SK-N-MC (cell line): ENCODE results near the gene ECPAS.
"Not testable (repeated sequence)": the region's sequence is repeated elsewhere in the genome, so short reads cannot be mapped to it uniquely, and the experiment has no call there.

Source experiments
- DNase-seq: peaks from one replicate; pipeline ENCODE4 v3.0.0-alpha.2; 2011; ENCODE audit warnings: low read depth, low spot score
- H3K27ac ChIP-seq: fragments of 200-600 bp; sonication (generic); 2 replicates; pipeline ENCODE4 v1.5.1; 2016; ENCODE audit warnings: mixed run types
- H3K36me3 ChIP-seq: fragments of 200-600 bp; sonication (generic); 2 replicates; pipeline ENCODE4 v1.6.1; 2017; ENCODE audit warnings: antibody characterized with exemption, low read length, mixed read lengths; ENCODE audit not compliant: insufficient read depth
- H3K4me3 ChIP-seq: fragments of 200-600 bp; sonication (generic); 2 replicates; pipeline ENCODE4 v1.5.1; 2016
- H3K9ac ChIP-seq: fragments of 200-600 bp; sonication (generic); 2 replicates; pipeline ENCODE4 v1.8.0; 2017; ENCODE audit warnings: mixed run types, mixed read lengths; ENCODE audit not compliant: insufficient read length
- H3K9me3 ChIP-seq: fragments of 200-600 bp; sonication (generic); 2 replicates; pipeline ENCODE4 v1.6.1; 2017; ENCODE audit warnings: low read depth, mild to moderate bottlenecking, antibody characterized with exemption, low read length, moderate library complexity, mixed read lengths
- EZH2 ChIP-seq: fragments of 200-600 bp; sonication (generic); IDR thresholded peaks from one replicate; pipeline ENCODE4 v1.6.1; 2017; ENCODE audit warnings: antibody characterized with exemption
- FOXP2 ChIP-seq: optimal IDR thresholded peaks from 2 replicates; pipeline ENCODE3; 2011; ENCODE audit warnings: mild to moderate bottlenecking, moderate library complexity; ENCODE audit not compliant: insufficient read depth; ENCODE audit errors: extremely low read length, control extremely low read depth
- POLR2AphosphoS5 ChIP-seq: IDR thresholded peaks from 2 replicates; pipeline ENCODE4 v1.6.1; 2012; ENCODE audit warnings: mild to moderate bottlenecking, low read depth, low read length, borderline replicate concordance

ECPAS gene

DNA sequence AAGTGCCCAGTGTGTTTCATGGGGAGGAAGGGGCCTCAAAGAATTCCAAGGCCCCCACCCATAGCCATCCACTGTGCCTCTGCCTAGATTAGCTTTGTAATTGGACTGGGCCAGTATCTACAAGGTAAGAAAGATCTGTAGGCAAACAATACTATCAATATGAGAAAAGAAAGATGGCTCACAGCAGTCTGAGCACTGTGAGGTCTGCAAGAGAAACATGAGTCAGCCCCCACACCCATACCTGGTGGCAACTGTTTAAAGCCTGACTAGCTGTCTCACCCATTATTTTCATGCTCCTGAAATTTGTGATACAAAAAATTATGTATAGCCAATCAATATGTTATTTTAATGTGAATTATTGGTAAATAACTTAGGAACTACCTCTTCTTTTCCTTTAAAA is 30.8 kb upstream of the ECPAS start:
- H3K9ac ChIP-seq: no peak overlapping the region

DNA sequence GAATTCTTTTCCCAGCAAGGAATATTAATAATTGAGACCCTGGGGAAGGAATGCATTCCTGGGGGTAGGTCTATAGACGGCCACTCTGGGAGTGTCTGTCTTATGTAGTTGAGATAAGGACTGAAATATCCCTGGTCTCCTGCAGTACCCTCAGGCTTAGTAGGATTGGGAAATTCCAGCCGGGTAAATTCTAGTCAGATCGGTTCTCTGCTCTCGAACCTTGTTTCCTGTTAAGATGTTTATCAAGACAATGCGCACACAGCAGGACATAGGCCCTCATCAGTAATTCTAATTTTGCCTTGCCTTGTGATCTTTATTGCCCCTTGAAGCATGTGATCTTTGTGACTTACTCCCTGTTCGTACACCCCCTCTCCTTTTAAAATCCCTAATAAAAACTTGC is 27.4 kb upstream of the ECPAS start:
- not testable (repeated sequence) for H3K9ac ChIP-seq, H3K36me3 ChIP-seq, H3K27ac ChIP-seq, H3K4me3 ChIP-seq, H3K9me3 ChIP-seq
- DNase-seq: peak; percentile 79

More for the DNA sequence above, 30.8 kb upstream of the ECPAS start:
- Histone ChIP-seq H3K9me3 (no peaks in the 10 kb centered on the region), H3K36me3 (no peaks in the 10 kb centered on the region), H3K4me3 (no peak overlapping the region), H3K27ac (no peak overlapping the region)
- no peak for DNase-seq
- TF ChIP-seq EZH2: no peak
- no peak for TF ChIP-seq POLR2AphosphoS5
- TF ChIP-seq FOXP2: no peak

DNA sequence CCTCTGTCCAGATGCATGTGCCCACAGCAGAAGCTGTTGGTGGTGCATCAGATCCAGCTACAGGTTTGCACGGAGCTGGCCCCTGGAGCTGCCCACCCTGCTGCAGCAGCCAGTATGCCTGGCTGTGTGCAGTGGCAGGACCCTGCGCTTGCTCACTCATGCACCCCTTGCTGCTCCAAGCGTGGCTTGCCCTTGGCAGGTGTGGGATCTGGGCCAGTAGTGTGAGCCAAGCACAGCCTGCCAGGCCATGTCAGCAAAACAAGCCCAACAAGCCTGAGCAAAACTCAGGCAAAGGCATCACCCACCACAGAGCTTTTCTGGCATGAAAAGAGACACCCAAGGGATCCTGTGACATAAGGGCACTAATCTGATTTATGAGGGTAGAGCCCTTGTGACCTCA is 18.3 kb upstream of the ECPAS start:
- no peak for TF ChIP-seq EZH2
- TF ChIP-seq FOXP2: no peak
- no peak for TF ChIP-seq POLR2AphosphoS5
- no peak for DNase-seq
- H3K9me3 ChIP-seq: no peaks in the 10 kb centered on the region
- no peak overlapping the region for H3K4me3 ChIP-seq
- H3K9ac ChIP-seq: no peak overlapping the region
- no peaks in the 10 kb centered on the region for H3K36me3 ChIP-seq
- H3K27ac ChIP-seq: no peak overlapping the region

DNA sequence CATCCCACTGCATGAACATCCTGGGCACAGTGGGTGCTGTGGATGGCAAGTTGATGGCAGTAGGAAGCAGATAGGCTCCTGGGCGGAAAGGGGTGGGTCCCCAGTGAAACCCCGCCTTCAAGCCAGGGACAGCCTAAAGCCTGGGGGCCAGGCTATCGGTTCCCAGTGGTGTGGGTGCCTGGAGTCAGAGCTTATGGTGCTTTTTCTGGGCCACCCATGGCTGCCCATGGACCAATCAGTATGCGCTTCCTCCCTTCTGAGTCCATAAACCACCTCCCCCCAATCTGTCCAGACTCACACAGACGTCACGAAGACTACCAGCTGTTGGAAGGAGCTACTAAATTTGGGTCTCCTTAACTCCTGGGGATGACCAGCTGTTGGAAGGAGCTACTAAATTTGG is 17.5 kb upstream of the ECPAS start:
- Histone ChIP-seq H3K27ac (no peak overlapping the region), H3K9ac (no peak overlapping the region), H3K9me3 (no peaks in the 10 kb centered on the region), H3K4me3 (no peak overlapping the region), H3K36me3 (no peaks in the 10 kb centered on the region)
- no peak for DNase-seq
- TF ChIP-seq FOXP2 (no peak), POLR2AphosphoS5 (no peak), EZH2 (no peak)

DNA sequence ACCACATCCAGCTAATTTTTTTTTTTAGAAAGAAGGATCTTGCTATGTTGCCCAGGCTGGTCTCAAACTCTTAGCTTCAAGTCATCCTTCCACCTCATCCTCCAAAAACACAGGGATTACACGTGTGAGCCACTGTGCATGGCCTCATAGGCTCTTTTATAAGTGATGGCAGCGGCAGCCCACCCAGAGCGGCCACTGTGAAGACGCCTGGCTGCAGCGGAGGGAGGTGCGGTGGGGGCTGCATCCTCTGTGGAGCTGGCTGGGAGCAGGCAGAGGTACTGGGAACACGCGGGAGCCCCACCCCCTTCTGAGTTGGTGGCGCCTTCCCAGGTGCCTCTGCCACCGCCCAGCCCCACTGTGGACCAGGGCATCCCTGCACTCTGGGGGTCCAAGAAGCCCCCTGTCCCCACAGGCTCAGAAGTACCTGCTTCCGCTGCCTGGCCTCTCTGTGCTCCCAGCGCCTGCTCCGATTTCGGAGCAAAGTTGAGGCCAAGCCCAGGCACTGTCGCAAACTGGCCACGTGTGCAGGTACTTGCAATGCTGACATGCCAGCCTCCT is 16.9 kb upstream of the ECPAS start:
- Histone ChIP-seq H3K9me3 (no peaks in the 10 kb centered on the region), H3K36me3 (no peaks in the 10 kb centered on the region), H3K4me3 (no peak overlapping the region), H3K27ac (no peak overlapping the region), H3K9ac (no peak overlapping the region)
- DNase-seq: no peak
- TF ChIP-seq FOXP2 (no peak), POLR2AphosphoS5 (no peak), EZH2 (no peak)

DNA sequence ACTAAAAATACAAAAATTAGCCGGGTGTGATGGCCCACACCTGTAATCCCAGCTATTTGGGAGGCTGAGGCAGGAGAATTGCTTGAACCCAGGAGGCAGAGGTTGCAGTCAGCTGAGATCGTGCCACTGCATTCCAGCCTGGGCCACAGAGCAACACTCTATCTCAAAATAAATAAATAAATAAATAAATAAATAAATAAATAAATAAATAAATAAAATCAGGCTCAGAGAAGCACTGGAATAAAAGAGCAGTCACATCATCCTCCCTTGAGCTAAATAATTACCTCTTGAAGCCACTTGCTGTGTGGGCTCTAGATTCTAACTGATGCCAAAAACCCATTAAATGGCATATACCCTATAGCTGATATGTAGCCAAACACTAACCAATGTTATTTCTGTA is 13.0 kb upstream of the ECPAS start:
- not testable (repeated sequence) for H3K36me3 ChIP-seq, H3K9me3 ChIP-seq, DNase-seq, H3K4me3 ChIP-seq, H3K9ac ChIP-seq, H3K27ac ChIP-seq

DNA sequence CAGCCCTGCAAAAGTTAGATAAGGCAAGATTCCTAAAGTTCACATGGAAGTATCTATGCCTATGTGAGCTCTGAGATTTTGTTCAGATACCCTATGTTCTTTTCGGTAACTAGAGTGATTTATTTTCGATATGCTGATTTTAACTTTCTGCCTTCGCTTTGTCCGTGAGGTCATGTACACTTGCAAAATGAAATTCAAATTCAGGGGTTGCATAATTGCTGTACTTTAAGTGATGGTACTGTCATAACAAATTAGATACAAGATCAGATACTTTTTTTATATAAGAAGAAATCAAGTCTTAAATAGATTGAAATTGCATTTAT is 350 bp upstream of the ECPAS start:
- Histone ChIP-seq H3K9ac (peak overlapping the region; percentile 91), H3K36me3 (no peaks in the 10 kb centered on the region), H3K4me3 (peak overlapping the region; percentile 99), H3K9me3 (no peaks in the 10 kb centered on the region), H3K27ac (peak overlapping the region; percentile 84; the same call in 1 of the 2 replicates)
- no peak for TF ChIP-seq EZH2
- TF ChIP-seq POLR2AphosphoS5: no peak
- no peak for TF ChIP-seq FOXP2
- no peak for DNase-seq

DNA sequence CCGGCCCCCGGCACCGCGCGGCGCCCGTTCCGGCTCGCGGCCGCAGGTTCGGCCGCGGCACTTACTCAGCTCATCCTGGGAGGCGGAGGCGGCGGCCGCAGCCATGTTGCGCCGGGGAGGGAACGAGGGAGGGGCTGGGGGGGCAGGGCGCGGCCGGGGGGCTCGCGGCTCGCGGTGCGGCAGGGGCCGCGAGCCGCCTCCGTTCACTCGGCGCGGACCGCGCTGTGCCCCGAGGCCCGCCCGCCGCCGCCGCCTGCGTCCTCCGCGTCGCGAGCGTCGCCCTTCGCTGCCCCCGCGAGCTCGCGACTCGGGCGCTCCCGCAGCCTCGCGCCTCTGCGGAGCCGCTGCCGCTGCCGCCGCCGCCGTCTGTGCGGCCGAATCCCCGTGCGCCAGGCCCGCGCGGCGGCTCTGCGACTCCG is 735 bp downstream of the ECPAS start:
- no peak for DNase-seq
- 0 out of 2 replicates have a peak, but pooled peaks cover 4% of the 10 kb centered on the region for H3K36me3 ChIP-seq
- H3K27ac ChIP-seq: no peak overlapping the region
- no peak for TF ChIP-seq FOXP2
- TF ChIP-seq EZH2: no peak
- TF ChIP-seq POLR2AphosphoS5: no peak
- peak overlapping the region; percentile 99 for H3K4me3 ChIP-seq
- H3K9ac ChIP-seq: peak overlapping the region; percentile 95
- H3K9me3 ChIP-seq: no peaks in the 10 kb centered on the region

DNA sequence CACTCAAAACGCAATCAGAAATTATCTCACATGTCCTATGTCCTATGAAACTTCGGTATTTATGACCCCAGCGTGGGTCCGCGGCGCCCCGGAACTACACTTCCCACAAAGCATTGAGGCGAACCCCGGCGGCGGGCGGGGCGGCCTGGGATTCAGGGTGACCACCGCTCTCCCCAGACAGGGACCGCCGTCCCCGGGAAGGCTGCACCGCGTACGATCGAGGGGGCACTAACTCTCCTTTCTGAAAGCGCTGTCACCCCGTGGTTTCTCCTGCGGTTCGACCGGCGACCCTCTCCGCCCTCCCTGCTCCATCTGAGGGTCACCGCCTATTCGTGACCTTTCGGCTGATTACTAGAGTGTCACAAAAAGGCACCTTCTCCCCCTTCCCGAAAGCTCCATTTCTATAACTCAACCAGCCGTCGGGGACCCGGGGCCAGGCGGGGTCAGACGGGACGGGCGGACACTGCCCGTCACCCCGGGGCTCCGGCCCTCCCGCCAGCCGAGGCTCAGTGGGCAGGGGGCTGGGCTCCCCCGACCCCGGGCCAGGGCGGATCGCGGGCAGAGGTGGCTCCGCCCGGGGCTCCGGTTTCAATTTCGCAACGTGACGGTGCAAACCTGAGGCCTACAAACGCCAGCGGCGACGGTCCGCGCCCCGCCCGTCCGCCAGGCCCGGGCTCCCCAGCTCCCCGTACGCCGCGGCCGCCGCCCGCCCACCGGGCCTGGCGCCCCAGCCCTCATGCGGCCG is 1.3 kb downstream of the ECPAS start:
- DNase-seq: no peak
- Histone ChIP-seq H3K27ac (peak overlapping the region; percentile 72), H3K9ac (peak overlapping the region; percentile 95), H3K36me3 (0 out of 2 replicates have a peak, but pooled peaks cover 4% of the 10 kb centered on the region), H3K9me3 (no peaks in the 10 kb centered on the region), H3K4me3 (peak overlapping the region; percentile 99)
- no peak for TF ChIP-seq FOXP2
- peak; percentile 66 for TF ChIP-seq POLR2AphosphoS5
- TF ChIP-seq EZH2: no peak
